ENCODE measurements around the gene ELOVL3.
"Not testable (repeated sequence)": the region's sequence is repeated elsewhere in the genome, so short reads cannot be mapped to it uniquely, and the experiment has no call there.

The ELOVL3 gene

DNA sequence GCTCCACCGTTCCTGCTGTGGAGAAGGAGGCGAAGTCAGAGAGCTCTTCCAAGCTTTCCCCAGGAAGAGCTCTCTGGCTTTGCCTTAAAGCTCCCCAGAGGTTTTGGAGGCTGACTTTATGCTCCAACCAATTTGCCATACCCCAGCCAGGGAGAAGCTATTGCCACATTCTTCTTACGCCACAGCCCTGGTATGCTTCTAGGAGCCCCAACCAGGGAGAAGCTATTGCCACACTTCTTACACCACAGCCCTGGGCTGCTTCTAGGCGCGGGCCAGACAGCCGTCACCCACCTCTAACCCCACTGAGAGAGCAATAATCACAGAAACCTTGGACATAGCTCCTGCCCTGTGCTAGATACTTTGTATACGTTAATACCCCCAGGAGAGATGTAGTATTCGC is 951 bp downstream of the ELOVL3 start:
- DNase-seq = no peak

GRCh38 chr10:102229810-102230263 is 3.7 kb downstream of the ELOVL3 start:
- peak; percentile 64 for DNase-seq

DNA sequence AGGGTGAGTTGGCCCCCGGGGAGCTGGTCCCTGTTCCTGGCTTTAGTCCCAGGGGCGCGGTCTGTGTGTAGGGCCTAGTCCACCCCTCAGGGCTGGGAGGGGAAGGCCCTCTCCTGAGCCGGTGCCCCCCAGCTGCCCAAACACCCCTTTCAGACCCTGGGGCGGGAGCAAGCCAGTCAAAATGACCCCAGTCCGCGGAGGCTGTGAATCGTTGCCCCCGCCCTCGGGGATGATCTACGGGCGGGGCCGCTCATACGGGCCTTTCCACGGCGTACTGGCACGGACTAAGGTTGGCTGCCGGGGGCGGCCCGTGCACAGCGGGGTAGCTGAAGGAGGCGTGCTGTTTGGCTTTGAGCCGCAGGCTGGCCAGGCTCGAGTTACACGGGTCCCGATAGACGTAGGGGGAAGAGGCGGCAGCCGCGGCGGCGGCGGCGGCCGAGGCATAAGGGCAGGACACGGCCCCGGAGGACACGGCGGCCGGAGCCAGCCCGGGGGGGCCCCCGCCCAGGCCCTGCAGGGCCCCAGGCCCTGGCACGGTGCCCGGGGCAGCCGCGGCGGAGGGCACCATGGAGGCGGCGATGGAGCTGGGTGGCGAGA is 4.3 kb downstream of the ELOVL3 start:
- peak; percentile 20 for DNase-seq

GRCh38 chr10:102230861-102231356 is 4.8 kb downstream of the ELOVL3 start:
- no peak for DNase-seq

GRCh38 chr10:102231357-102232318 is 5.5 kb downstream of the ELOVL3 start:
- no peak for DNase-seq

GRCh38 chr10:102233997-102234396 is 7.9 kb downstream of the ELOVL3 start:
- DNase-seq = no peak

DNA sequence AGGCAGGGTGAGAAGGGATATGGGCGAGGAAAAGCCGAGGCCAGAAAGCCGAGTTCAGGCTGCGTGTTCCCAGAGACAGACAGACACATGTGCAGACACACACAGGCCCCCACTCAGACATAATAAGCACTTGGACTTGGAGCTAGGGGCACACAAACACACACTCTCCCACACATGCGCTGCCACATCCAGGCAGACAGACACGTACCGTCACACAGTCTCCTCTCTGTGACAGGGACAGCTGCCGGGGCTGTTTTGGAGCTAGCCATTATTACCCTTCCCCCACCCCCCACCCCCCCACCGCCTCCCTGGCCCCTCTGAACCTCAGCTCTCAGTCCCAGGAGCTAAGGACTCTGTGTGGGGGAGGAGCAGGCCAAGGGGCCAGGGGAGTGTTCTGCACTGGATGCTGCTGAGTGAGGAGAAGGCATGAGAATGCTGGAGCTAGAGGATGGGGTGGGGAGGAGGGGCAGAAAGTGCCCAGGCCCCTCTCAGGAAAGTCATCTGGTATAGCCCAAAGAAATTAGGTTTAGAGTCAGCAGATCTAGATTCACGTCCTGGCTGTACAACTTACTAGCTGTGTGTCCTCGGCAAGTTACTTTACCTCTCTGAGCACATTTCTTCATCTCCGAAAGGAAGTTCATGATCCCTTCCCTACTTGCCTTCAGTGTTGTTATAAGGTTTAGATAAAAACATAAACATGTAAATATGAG is 8.9 kb downstream of the ELOVL3 start:
- no peak for DNase-seq

DNA sequence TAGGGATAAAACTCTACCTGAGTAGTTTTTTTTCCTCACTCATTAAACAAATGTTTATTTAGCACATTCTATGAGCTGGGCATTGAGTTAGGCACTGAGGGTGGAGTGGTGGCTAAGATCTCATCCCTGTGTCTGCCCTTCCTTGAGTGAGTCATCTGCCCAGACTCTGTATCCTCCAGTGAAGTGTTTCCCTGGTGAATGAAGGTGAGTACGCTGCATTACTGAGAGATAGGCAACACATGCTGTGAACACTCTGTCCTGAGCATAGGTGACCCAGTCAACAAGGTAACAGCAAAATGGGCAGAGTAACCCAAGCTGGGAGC is 9.5 kb downstream of the ELOVL3 start:
- DNase-seq = no peak

DNA sequence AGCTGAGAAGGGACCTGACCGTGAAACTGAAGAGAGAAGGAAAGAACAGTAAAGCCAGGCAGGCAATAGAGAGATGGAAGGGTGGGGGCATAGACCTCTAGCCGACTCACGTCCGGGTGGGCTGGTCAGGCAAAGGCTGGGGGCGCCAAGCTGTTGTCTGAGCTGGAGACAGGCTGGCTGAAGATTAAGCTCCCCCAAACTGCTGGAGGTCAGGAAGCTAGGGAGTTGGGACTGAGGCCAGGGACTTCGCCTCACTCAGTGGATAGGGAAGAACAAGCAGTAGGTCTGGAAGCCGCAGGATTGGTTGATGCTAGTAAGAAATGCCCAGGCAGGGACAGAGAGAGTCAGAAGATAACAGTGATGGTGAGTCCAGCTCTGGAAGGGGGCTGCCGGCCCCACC is 9.9 kb downstream of the ELOVL3 start:
- DNase-seq = no peak

- no peak for DNase-seq
These were observed 11.7 kb downstream of the ELOVL3 start for GRCh38 chr10:102237711-102238252.

GRCh38 chr10:102240467-102241031 is 14.4 kb downstream of the ELOVL3 start:
- no peak for DNase-seq

- no peak for DNase-seq
These were observed 14.9 kb downstream of the ELOVL3 start for GRCh38 chr10:102241032-102241443.

- peak; percentile 40 for DNase-seq
These were observed 15.5 kb downstream of the ELOVL3 start, which contains the start of gene PITX3 for GRCh38 chr10:102241444-102242117. Gene PITX3 (minus strand): TSS chr10:102241512. CDS start chr10:102232080, 9,432 bp downstream.

- DNase-seq = no peak
These were observed 16.0 kb downstream of the ELOVL3 start for GRCh38 chr10:102242118-102242485.

- DNase-seq = no peak
These were observed 17.2 kb downstream of the ELOVL3 start for GRCh38 chr10:102243309-102243708.

- peak; percentile 90 for DNase-seq
These were observed 19.2 kb downstream of the ELOVL3 start, which contains the start of gene GBF1 for GRCh38 chr10:102245082-102245931. Gene GBF1 (plus strand): TSS chr10:102245532. CDS start chr10:102258939, 13,407 bp downstream.

GRCh38 chr10:102245932-102246251 is 19.8 kb downstream of the ELOVL3 start:
- no peak for DNase-seq

- no peak for DNase-seq
These were observed 20.2 kb downstream of the ELOVL3 start for GRCh38 chr10:102246261-102246660.

DNA sequence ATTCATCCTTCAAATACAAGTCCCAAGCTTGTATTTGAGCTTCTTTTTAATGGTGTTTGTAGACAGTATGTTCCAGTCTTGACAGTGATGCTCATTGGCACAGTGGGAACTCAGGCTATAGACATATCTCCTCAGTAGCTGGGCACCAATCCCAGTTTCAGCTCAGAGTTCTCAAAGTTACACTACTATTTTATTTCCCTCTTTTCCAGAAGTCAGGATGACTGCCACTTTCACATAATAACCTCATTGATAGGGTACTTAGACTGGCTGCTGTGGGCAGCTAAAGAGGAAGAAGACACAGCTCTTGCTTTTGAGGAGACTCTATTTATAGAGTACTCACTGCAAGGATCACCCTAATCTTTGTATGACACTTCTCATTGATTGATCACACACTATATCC is 21.6 kb downstream of the ELOVL3 start:
- no peak for DNase-seq

DNA sequence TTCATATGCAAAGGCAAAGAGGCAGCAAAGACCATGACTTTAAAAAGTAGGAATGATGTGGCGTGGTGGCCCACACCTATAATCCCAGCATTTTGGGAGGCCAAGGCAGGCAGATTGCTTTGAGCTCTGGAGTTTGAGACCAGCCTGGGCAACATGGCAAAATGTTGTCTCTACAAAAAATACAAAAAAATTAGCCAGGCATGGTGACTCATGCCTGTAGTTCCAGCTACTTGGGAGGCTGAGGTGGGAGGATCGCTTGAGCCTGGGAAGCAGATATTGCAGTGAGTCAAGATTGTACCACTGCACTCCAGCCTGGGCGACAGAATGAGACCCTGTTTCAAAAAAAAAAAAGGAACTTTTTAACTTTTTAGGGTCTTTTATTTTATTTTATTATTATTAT is 26.4 kb downstream of the ELOVL3 start:
- not testable (repeated sequence) for DNase-seq

- no peak for DNase-seq
These were observed 28.3 kb downstream of the ELOVL3 start for GRCh38 chr10:102254426-102254825.

Measured in NCI-H2107 (cell line).